Stimulated activated CD8-positive, alpha-beta memory T cell treated with anti-CD3 and anti-CD28 coated beads, Interleukin-4, amount 100 ng/mL, for 4 hours (primary cell): ENCODE measurements around the gene CDC42SE2.
"Not testable (repeated sequence)": the region's sequence is repeated elsewhere in the genome, so short reads cannot be mapped to it uniquely, and the experiment has no call there.

Source experiments
- DNase-seq, 2 donors: peaks; one replicate each; pipeline ENCODE4 v3.0.0-alpha.2; 2020; ENCODE audit warnings: low read depth in 2 of 2, low spot score in 1 of 2

CDC42SE2 gene

DNA sequence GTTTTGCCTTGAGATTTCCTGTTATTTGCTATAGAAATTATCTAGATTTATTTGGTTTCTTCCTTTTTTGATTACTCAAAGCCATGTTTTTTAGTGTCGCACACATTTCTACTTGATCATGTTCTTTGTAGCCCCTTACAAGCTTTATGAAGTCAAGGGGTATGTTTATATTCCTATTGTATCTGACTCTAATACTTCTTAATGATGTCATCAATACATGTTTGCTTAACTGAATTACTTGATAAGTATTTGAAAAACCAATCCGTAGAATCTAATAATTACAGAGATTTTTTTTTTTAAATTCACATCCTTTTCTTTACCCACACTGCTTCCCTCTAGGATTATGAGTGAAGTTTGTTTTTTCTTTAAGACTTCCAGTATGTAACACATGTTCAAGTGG is 53.0 kb downstream of the CDC42SE2 start:
- DNase-seq: no peak

DNA sequence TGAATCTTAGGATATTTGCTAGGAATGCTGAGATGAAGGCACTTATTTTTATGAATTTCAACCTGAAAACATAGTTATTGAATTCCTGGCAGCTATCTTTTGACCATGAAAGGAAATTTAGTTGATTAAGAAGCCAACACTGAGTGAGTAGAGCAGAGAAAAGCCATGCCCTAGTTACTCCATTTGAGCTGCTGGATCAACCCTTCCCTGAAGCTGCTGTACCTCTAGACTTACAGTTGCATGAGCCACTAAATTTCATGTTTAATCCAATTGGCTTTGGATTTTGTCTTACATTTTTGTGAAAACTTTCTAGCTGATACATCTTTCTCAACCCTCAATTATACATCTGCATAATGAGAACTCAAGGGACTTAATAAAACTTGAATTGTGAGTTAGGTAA is 54.6 kb downstream of the CDC42SE2 start:
- no peak for DNase-seq

DNA sequence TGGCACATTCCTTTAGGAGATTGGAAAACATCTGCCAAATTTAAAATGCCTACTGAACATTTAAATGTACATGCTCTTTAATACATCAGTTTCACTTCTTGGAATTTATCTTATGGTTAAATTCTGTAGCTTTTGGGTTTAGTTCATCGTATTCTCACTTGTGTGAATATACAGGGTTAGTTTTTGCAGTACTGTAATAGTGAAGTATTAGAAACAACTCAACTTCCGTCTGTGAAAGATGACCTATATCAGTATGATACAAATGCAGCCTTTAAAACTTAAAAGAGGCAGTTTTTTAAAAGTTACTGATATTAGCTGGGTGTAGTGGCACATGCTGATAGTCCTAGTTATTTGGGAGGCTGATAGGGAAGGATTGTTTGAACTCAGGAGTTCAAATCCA is 57.2 kb downstream of the CDC42SE2 start:
- DNase-seq: no peak

DNA sequence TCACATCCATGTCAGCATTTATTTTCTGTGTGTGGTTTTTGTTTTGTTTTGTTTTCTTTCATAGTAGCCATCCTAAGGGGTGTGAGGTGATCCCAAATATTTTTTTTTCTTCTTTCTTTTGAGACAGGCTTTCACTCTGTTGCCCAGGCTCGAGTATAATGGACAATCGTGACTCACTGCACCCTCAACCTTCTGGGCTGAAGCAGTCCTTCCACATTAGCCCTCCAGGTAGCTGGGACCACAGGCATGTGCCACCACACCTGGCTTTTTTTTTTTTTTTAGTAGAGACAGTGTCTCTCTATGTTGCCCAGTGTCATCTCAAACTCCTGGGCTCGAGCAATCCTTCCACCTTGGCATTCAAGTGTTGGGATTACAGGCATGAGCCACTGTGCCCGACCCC is 59.1 kb downstream of the CDC42SE2 start:
- DNase-seq: no peak

DNA sequence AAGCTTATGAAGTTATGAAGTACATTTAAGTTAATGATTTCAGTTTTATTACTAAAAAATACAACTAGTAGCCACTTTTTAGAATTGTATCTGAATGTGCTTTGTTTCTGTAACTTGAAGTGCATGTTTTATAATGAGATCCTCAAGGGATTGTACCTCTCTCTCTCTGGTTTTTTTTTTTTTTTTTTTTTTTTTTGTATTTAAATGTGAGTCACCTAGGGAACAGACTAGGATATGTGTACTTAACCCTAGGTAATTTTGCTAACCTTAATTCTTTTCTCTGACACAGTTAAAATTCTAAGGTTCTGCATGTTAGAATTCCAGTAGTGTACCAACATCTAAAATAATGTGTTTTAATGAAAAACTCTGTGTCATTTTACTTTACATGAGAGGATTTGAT is 59.5 kb downstream of the CDC42SE2 start:
- no peak for DNase-seq

DNA sequence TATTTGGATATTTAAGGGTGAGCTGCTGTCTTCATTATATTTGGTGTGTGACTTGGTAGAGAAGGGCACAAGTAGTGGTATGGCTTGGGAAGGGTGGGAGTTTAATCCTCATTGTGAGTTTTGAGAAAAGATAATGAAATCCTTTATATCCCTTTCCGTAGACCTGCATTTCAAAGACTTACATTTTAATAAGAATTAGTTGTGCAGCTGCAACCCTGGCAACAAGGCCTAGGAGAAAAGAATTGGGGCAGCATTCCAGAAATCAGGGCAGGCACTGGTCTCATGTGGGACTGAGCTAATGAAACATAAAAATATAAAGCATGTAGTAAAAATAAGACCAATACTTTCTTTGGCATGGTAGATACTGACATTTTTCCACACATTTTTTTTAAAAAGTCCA is 60.5 kb downstream of the CDC42SE2 start:
- no peak for DNase-seq

DNA sequence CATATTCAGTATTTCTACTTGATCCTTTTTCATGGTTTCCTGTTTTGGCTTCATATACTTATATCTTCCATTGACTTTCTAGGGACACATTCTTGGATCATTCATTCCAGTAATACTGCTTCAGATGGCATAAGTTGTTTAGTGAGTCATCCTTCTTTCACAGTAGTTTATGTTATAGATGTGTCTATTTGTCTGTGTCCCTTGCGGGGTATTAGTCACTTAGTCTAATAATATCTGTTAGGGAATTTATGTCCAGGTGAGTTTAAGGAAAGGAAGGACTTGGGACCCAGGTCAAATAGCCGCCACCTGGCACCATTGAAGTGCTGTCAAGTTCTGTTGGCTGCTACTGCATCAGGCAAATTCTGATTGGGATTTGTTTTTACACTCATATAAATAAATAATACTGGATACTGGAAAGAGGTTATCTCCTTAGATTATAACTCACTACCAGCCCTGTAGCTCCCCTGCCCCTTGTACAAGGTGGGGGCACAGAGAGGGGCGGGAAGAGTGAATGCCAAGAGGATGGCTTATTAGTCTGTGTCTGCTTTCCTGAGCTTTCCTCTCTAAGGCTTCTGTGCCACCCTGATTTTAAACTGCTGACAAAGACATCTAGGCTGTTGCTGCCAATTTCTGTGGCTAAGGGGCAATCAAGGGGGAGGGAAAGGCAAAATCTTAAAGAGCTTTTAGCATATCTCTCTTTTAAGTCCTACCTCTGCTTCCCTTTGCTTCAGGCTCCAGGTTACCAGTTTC is 64.9 kb downstream of the CDC42SE2 start:
- no peak for DNase-seq

DNA sequence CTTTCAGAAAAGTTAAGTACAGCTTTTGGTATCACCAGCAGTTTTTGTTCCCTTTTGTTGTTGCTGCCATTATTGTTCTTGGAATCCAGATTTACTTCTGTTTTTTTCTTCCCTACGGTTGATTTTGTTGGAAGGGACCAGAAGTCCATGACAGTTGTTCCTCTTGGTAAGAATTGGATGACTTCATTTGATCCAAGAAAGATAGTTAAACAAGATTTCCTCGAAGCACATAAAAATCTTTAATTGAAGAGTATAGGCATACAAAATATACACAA is 65.4 kb downstream of the CDC42SE2 start:
- DNase-seq: no peak

DNA sequence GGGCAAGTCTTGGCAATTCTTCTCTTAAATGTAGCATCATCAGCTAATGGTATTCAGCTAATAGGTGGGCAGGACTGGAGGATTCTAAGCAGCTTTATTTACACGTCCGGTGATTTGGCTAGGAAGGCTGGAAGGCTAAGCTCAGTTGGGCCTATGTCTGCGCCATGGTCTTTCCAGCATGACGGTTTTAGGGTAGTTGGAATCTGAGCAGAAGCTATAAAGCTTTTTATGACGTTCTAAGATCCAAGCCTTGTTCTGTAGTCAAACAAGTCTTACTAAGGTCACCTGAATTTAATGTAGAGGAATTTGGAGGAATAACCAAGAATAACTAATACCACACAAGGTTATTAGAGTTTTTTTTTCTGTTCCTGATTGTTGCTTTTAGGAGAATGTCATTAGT is 66.2 kb downstream of the CDC42SE2 start:
- no peak for DNase-seq

DNA sequence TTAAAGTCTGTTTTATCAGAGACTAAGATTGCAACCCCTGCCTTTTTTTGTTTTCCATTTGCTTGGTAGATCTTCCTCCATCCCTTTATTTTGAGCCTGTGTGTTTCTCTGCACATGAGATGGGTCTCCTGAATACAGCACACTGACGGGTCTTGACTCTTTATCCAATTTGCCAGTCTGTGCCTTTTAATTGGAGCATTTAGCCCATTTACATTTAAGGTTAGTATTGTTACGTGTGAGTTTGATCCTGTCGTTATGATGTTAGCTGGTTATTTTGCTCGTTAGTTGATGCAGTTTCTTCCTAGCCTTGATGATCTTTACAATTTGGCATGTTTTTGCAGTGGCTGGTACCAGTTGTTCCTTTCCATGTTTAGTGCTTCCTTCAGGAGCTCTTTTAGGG is 71.9 kb downstream of the CDC42SE2 start:
- not testable (repeated sequence) for DNase-seq

DNA sequence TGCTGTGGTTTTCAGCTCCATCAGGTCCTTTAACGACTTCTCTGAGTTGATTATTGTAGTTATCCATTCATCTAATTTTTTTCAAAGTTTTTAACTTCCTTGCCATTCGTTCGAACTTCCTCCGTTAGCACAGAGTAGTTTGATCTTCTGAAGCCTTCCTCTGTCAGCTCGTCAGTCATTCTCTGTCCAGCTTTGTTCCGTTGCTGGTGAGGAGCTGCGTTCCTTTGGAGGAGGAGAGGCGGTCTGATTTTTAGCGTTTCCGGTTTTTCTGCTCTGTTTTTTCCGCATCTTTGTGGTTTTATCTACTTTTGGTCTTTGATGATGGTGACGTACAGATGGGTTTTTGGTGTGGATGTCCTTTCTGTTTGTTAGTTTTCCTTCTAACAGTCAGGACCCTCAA is 72.9 kb downstream of the CDC42SE2 start:
- not testable (repeated sequence) for DNase-seq

DNA sequence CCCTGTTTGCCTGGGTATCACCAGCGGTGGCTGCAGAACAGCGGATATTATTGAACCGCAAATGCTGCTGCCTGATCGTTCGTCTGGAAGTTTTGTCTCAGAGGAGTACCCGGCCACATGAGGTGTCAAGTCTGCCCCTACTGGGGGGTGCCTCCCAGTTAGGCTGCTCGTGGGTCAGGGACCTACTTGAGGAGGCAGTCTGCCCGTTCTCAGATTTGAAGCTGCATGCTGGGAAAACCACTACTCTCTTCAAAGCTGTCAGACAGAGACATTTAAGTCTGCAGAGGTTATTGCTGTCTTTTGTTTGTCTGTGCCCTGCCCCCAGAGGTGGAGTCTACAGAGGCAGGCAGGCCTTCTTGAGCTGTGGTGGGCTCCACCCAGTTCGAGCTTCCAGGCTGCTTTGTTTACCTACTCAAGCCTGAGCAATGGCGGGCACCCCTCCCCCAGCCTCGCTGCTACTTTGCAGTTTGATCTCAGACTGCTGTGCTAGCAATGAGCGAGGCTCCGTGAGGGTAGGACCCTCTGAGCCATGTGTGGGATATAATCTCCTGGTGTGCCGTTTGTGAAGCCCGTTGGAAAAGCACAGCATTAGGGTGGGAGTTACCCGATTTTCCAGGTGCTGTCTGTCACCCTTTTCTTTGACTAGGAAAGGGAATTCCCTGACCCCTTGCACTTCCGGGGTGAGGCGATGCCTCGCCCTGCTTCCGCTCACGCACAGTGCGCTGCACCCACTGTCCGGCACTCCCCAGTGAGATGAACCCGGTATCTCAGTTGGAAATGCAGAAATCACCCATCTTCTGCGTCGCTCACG is 73.6 kb downstream of the CDC42SE2 start:
- not testable (repeated sequence) for DNase-seq

DNA sequence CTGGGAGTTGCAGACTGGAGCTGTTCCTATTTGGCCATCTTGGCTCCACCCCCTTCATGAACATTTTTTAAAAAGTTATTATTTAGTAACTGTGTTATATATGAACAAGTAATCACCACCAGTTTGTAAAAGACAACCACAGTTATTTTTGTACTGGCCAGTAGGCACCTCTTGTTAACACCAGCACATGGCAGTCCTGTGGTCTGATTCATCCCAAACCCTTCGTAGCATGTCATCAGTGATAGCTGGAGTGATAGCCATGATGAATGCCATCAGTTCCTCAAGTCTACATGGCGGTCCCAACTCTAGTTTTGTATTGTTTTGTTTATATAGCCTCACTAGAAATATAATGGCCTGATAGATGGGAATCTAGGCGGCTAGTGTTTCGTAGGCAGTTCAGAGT is 74.2 kb downstream of the CDC42SE2 start:
- DNase-seq: no peak

DNA sequence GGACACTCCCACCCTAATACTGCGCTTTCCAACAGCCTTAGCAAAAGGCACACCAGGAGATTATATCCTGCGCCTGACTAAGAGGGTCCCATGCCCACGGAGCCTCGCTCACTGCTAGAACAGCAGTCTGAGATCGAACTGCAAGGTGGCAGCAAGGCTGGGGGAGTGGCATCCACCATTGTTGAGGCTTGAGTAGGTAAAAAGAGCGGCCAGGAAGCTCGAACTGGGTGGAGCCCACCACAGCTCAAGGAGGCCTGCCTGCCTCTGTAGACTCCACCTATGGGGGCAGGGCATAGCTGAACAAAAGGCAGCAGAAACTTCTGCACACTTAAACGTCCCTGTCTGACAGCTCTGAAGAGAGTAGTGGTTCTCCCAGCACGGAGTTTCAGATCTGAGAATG is 80.4 kb downstream of the CDC42SE2 start:
- DNase-seq: not testable (repeated sequence)

DNA sequence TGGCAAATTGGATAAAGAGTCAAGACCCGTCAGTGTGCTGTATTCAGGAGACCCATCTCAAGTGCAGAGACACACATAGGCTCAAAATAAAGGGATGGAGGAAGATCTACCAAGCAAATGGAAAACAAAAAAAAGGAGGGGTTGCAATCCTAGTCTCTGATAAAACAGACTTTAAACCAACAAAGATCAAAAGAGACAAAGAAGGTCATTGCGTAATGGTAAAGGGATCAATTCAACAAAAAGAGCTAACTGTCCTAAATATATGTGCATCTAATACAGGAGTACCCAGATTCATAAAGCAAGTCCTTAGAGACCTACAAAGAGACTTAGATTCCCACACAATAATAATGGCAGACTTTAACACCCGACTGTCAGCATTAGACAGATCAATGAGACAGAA is 82.4 kb downstream of the CDC42SE2 start:
- DNase-seq: not testable (repeated sequence)

DNA sequence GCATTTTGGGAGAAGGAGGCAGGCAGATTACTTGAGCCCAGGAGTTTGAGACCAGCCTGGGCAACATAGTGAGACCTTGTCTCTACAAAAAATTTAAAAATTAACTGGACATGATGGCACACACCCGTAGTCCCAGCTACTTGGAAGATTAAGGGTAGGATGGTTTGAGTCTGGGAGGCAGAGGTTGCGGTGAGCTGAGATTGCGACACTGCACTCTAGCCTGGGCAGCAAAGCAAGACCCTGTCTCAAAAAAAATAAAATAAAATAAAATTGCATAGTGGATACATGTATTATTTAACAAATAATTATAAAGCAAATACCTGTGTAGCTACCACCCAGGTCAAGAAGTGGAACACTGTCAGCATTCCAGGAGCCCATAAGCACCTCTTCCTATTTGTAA is 90.1 kb downstream of the CDC42SE2 start:
- DNase-seq: no peak

DNA sequence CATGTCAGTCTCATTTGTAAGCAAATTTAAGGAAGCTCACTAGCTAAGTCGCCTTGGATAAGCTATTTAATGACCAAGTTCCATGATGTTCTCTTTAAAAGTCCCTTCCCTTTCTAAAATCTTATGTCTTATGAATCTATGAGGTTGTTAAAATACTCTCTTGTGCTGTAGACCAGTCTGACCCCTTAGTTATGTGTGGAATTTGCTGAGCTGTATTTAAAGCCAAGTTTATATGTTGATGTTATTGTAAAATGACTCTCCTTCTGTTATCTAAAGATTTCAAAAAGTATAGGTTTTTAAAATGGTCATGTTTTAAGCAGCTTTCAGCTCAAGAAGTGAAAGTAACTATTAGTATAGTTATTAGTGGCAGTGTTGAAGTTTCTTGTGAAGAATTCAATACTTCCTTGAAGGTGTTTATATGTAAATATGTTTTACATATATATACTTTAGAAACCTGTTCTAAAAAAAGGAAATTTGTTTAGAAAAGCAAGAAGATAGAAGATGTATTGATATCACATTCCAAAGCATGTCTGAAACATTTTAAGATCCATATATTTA is 92.2 kb downstream of the CDC42SE2 start:
- no peak for DNase-seq

DNA sequence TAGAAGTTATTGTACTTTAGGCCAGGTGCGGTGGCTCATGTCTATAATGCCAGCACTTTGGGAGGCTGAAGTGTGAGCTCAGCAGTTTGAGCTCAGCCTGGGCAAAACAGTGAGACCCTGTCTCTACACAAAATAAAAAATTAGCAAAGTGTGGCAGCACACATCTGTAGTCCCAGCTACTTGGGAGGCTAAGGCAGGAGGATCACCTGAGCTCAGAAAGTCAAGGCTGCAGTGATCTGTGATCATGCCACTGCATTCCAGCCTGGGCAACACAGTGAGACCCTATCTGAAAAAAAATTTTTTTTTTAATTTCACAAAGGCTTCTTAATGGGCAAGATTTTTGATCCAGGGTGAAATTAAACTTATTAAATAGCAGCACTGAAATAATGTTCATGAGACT is 92.8 kb downstream of the CDC42SE2 start:
- no peak for DNase-seq

DNA sequence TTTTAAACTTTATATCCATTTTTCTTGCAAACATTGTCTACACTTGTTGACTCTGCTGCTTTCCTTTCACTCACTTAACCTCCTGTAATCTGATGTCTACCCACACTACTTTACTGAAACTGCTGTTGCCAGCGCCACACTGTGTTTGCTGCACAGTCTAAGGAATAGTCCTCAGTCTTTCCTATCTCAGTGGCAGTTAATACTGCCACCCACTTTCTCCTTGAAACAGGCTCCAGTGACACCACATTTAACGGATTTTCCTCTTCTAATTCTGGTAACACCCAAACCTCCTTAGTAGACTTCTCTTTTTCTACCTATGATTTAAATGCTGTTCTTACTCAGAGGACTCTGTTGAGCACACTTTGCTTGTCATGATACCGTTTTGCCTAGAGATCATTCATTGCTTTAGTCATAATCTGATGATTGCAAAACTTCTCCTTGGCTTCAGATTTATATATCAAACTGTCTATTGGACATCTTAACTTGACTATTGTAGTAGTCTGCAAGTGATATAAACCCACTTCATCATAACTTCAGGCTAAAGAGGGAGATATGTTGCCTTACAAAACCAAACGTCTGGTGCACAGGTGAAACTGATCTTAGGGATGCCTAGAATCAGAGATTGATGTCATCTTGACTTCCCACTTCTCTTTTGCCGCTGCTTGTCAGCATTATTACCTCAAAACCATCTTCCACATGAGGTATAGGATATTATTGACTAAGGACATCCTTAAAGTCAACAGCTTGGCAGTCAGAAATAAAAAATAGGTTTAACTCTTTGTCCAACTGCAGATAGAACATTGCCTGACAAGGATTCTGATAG is 94.1 kb downstream of the CDC42SE2 start:
- no peak for DNase-seq

DNA sequence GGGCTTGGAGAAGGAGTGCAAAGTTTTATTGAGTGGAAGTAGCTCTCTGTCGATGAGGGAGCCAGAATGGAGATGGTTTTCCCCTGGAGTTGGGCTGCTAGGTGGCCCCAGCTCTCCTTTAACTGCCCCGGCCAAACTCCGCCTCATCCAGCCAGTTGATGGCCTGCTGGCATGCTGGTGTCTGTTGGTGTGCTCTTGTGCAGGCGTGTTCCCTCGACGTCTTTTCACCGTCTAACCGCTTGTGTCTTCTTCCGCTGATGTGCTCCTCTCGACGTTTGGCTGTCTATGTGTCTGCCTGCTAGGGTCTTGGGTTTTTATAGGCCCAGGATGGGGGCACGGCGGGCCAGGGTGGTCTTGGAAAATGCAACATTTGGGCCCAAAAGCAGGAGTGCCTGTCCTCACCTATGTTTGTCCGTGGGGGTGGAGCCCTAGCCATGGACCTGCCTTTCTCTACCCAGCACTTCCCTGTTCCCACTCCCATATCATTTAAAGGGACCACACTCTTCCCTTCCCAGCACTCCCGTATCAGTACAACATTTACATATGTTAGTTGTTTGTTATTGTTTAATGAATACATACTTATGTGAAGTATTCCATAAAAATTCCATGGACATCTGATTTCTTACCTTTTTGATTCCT is 97.9 kb downstream of the CDC42SE2 start:
- no peak for DNase-seq

DNA sequence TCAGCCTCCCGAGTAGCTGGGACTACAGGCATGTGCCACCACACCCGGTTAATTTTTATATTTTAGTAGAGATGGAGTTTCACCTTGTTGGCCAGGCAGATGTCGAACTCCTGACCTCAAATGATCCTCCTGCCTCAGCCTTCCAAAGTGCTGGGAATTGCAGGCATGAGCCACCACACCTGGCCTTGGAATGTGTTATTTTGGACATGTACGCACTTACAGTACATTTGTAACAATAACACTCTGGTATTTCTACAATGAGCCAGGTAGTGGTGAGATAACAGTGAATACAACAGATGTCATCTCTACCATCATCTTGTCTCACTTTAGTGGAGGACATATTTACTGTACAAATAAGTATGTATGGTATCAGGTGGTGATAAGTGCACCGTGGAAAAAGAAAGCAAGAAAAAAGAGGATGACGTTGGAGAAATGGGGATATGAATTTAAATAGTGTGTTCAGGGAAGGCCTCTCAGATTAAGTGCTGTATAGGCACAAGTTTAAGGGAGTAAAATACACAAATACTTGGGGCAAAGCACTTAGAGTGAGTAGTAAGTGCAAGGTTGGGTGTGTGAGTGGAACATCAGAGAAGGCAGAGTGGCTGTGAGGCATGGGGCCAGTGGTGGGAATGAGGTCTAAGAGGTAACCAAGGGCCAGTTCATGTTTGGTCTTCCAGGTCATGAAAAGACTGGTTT is 100.1 kb downstream of the CDC42SE2 start:
- no peak for DNase-seq
